NCI-H1105 (cell line): ENCODE results near the gene KRT86.

Experiments used
- DNase-seq: peaks from one replicate; lab custom pipeline; 2025; lab: John Stamatoyannopoulos, UW

KRT86 gene

GRCh38 chr12:52274521-52275120 is at the start of gene KRT86:
KRT86 (plus strand) TSS chr12:52274645; CDS start chr12:52301917, 27,272 bp downstream.
- DNase-seq, result no peak

- DNase-seq, result no peak
Measured at GRCh38 chr12:52225752-52226151, 48.7 kb upstream of the KRT86 start.

GRCh38 chr12:52226446-52226845 is 48.0 kb upstream of the KRT86 start:
- DNase-seq, result no peak

- no peak for DNase-seq
Measured at GRCh38 chr12:52227606-52228166, 46.8 kb upstream of the KRT86 start.

- DNase-seq, result no peak
Measured at GRCh38 chr12:52228366-52228765, 46.1 kb upstream of the KRT86 start.

GRCh38 chr12:52228931-52229330 is 45.5 kb upstream of the KRT86 start:
- no peak for DNase-seq

GRCh38 chr12:52229836-52230343 is 44.6 kb upstream of the KRT86 start:
- no peak for DNase-seq

- DNase-seq, result no peak
Measured at GRCh38 chr12:52230364-52231281, 43.8 kb upstream of the KRT86 start.

GRCh38 chr12:52231305-52232202 is 42.9 kb upstream of the KRT86 start:
- no peak for DNase-seq

GRCh38 chr12:52232203-52232673 is 42.2 kb upstream of the KRT86 start:
- DNase-seq, result no peak

- no peak for DNase-seq
Measured at GRCh38 chr12:52232674-52233461, 41.6 kb upstream of the KRT86 start, which contains the start of gene KRT7. KRT7 (plus strand) TSS chr12:52233243; CDS start chr12:52233297, 54 bp downstream.

- DNase-seq, result no peak
Measured at GRCh38 chr12:52233462-52234207, 40.8 kb upstream of the KRT86 start.

- no peak for DNase-seq
Measured at GRCh38 chr12:52234223-52234810, 40.1 kb upstream of the KRT86 start.

- DNase-seq, result no peak
Measured at GRCh38 chr12:52235001-52235764, 39.3 kb upstream of the KRT86 start.

- no peak for DNase-seq
Measured at GRCh38 chr12:52235822-52236361, 38.6 kb upstream of the KRT86 start.

GRCh38 chr12:52236386-52237050 is 37.9 kb upstream of the KRT86 start:
- no peak for DNase-seq

GRCh38 chr12:52238207-52238840 is 36.1 kb upstream of the KRT86 start:
- DNase-seq, result no peak
